Prostate gland (tissue), 2 donors: ENCODE data around the gene TMSB4X.
A peak's percentile ranks its signal among the peaks of the same experiment; 100 is the strongest.

Experiments
- POLR2A ChIP-seq: fragments of 450-650 bp; IDR thresholded peaks from one replicate; pipeline ENCODE4 v1.6.1; 2016; ENCODE audit warnings: antibody characterized with exemption, mild to moderate bottlenecking
- POLR2AphosphoS5 ChIP-seq: sonication (generic); formaldehyde crosslinking; IDR thresholded peaks from one replicate; pipeline ENCODE4 v1.6.1; 2017; ENCODE audit warnings: antibody characterized with exemption
- TF ChIP-seq, protein P1 (sequence below), 4 experiments: fragments of 200-600 bp in 2 of 4; fragments of 450-650 bp in 2 of 4; sonication (generic) in 2 of 4; IDR thresholded peaks; 1 replicate in 3 of 4; 2 replicates in 1 of 4; pipeline ENCODE4 v1.5.1; 2016 to 2019; ENCODE audit warnings: antibody characterized with exemption in 4 of 4, mild to moderate bottlenecking in 2 of 4, moderate library complexity in 2 of 4

- peak; percentile 61 for TF ChIP-seq POLR2AphosphoS5
- TF ChIP-seq, protein P1, sequence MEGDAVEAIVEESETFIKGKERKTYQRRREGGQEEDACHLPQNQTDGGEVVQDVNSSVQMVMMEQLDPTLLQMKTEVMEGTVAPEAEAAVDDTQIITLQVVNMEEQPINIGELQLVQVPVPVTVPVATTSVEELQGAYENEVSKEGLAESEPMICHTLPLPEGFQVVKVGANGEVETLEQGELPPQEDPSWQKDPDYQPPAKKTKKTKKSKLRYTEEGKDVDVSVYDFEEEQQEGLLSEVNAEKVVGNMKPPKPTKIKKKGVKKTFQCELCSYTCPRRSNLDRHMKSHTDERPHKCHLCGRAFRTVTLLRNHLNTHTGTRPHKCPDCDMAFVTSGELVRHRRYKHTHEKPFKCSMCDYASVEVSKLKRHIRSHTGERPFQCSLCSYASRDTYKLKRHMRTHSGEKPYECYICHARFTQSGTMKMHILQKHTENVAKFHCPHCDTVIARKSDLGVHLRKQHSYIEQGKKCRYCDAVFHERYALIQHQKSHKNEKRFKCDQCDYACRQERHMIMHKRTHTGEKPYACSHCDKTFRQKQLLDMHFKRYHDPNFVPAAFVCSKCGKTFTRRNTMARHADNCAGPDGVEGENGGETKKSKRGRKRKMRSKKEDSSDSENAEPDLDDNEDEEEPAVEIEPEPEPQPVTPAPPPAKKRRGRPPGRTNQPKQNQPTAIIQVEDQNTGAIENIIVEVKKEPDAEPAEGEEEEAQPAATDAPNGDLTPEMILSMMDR (IDR thresholded peaks at IDR 0.05): no peak
- TF ChIP-seq POLR2A: peak; percentile 39
Observed at GRCh38 chrX:12949927-12950656, 24.8 kb upstream of the TMSB4X start.
